Measurements from ENCODE around the gene STRN3. TPM values are rescaled to one million over a fixed set of nuclear protein-coding genes. Genes with fewer than 3 reads are reported as not detected.

STRN3 gene
- total and polyA plus RNA-seq, 2 of the 4 experiments (the other 2 are of a cell fraction), result 10.8 to 78.7 TPM

DNA sequence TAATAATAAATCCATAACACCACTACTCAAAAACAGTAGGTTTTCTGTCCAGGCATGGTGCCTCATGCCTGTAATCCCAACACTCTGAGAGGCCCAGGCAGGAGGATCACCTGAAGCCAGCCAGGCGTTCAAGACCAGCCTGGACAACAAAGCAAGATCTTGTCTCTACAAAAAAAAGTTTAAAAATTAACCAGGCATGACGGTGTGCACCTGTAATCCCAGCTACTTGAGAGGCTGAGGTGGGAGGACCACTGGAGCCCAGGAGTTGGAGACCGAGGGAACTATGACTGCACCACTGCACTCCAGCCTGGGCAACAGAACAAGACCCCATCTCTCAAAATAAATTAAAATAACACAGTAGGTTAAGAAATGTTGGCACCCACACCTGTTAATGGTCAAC is 45.2 kb downstream of the STRN3 start:
- H2BK120ac ChIP-seq (ENCODE audit: low read depth, low read length), result no peak overlapping the region
- H3K27me3 ChIP-seq (ENCODE audit: control insufficient read depth, insufficient read depth, low read length), result no peaks in the 10 kb centered on the region
- no peak overlapping the region for H2AK9ac ChIP-seq (replicated peaks; ENCODE audit: low read depth, low read length, poor library complexity)
- no peak overlapping the region for H3K9ac ChIP-seq (ENCODE audit: low read depth, low read length)
- no peak overlapping the region for H3K4me3 ChIP-seq (ENCODE audit: insufficient read depth, low read depth, low read length)
- no peaks in the 10 kb centered on the region for H3K9me3 ChIP-seq (ENCODE audit: control insufficient read depth, insufficient read depth, low read length)
- H3K14ac ChIP-seq (replicated peaks; ENCODE audit: low read depth, low read length), result no peak overlapping the region
- no peak overlapping the region for H3K56ac ChIP-seq (ENCODE audit: extremely low read depth, insufficient read depth, low read length)
- H3K18ac ChIP-seq (ENCODE audit: low read depth, low read length), result no peak overlapping the region
- BruUV-seq (replicated peaks), result no TSS peak
- no peak overlapping the region for H4K5ac ChIP-seq (ENCODE audit: low read depth, low read length)
- H3K27ac ChIP-seq (ENCODE audit: insufficient read depth, low read length), result peak overlapping the region; percentile 7; the same call in 1 of the 2 replicates
- TF ChIP-seq RAD21 (IDR thresholded peaks at IDR 0.05; ENCODE audit: low read length) (no peak), POLR2A (IDR thresholded peaks at IDR 0.05; ENCODE audit: low read depth, low read length) (no peak), MAZ (IDR thresholded peaks at IDR 0.05; ENCODE audit: borderline replicate concordance, low read depth, low read length) (no peak), MXI1 (IDR thresholded peaks at IDR 0.05; ENCODE audit: borderline replicate concordance, low read depth, low read length) (no peak), MAFK (IDR thresholded peaks at IDR 0.05; ENCODE audit: low read depth, low read length) (no peak), NFE2L2 (IDR thresholded peaks at IDR 0.05; ENCODE audit: low read depth, low read length) (no peak), RCOR1 (IDR thresholded peaks at IDR 0.05; ENCODE audit: insufficient replicate concordance, low read length) (no peak), CHD1 (IDR thresholded peaks at IDR 0.05; ENCODE audit: low read depth, low read length) (no peak)
- intact Hi-C loops (cut with micrococcal nuclease), result loop anchor here (1.0 to 10.0 kb wide), 3 partner anchors 101 to 376 kb away; partner anchors contain the start of gene HECTD1
- dilution Hi-C loops (cut with HindIII; ENCODE audit: low sequenced_read_pairs, unreplicated experiment), result no loop called here
- ATAC-seq (ENCODE audit: low read depth), result no peak
- H4K91ac ChIP-seq (ENCODE audit: insufficient read depth, low read depth, low read length), result no peak overlapping the region
- no peak overlapping the region for H2BK5ac ChIP-seq (ENCODE audit: low read depth, low read length, poor library complexity, severe bottlenecking)
- DNase-seq, result no peak
- H2BK20ac ChIP-seq (ENCODE audit: low read depth, low read length), result no peak overlapping the region
- H3K9me1 ChIP-seq (ENCODE audit: insufficient read depth, low read length), result no peaks in the 10 kb centered on the region
- H3K4me1 ChIP-seq (ENCODE audit: control insufficient read depth, insufficient read depth, low read length), result no peaks in the 10 kb centered on the region
- H4K20me1 ChIP-seq (ENCODE audit: insufficient read depth, low read length), result peaks cover 59% of the 10 kb centered on the region
- H2AK5ac ChIP-seq (ENCODE audit: low read depth, low read length), result peak overlapping the region; percentile 33; the same call in 1 of the 2 replicates
- no peak overlapping the region for H3K23ac ChIP-seq (ENCODE audit: low read depth, low read length)
- no CpG with 5 or more reads among the region's 3 CpGs for WGBS, 2 experiments (ENCODE audit: extremely low coverage in 2 of 2, insufficient read length in 1 of 2)
- in situ Hi-C loops (cut with MboI; ENCODE audit: low sequenced_read_pairs), result loop anchor here (25.0 kb wide), 1 partner anchor 381 kb away; no protein-coding TSS in a partner anchor
- ChIA-PET CTCF (no interaction called here), POLR2A (ENCODE audit: unreplicated experiment) (no interaction called here)
- H4K8ac ChIP-seq (ENCODE audit: low read depth in 2 of 2, low read length in 2 of 2), result no peak overlapping the region
- no peak overlapping the region for H2BK15ac ChIP-seq (ENCODE audit: low read depth, low read length)
- H3K4ac ChIP-seq (ENCODE audit: low read depth, low read length), result peak overlapping the region; percentile 29; the same call in 1 of the 2 replicates
- H3K36me3 ChIP-seq (ENCODE audit: control insufficient read depth, insufficient read depth, low read length), result no peaks in the 10 kb centered on the region
- no peak overlapping the region for H2AFZ ChIP-seq (replicated peaks; ENCODE audit: low read length, poor library complexity)
- H3K4me2 ChIP-seq (ENCODE audit: low read depth, low read length), result no peak overlapping the region
- peaks cover 3 to 47% of the 10 kb centered on the region in 2 experiments; a peak in 3 of 4 replicates for H3K79me1 ChIP-seq (ENCODE audit: low read depth in 1 of 2, low read length in 2 of 2)

All from IMR-90 (cell line).